H9 (cell line): ENCODE results near the gene UBE2L5. TPM values are rescaled to one million over a fixed set of nuclear protein-coding genes. Genes with fewer than 3 reads are reported as not detected.

Experiments used
- DNase-seq: peaks from one replicate; pipeline ENCODE4 v3.0.0-alpha.2; 2017
- H2AFZ ChIP-seq: one replicate; pipeline ENCODE4 v1.6.1; 2013; ENCODE audit warnings: mild to moderate bottlenecking, low read length, control low read depth, moderate library complexity
- H2AK5ac ChIP-seq: 2 replicates; pipeline ENCODE4 v1.6.1; 2013; ENCODE audit warnings: low read length, control low read depth, mixed read lengths; ENCODE audit not compliant: insufficient read length
- H2BK120ac ChIP-seq: one replicate; pipeline ENCODE4 v1.6.1; 2013; ENCODE audit warnings: low read depth, mild to moderate bottlenecking, low read length, control low read depth, inconsistent platforms; ENCODE audit not compliant: poor library complexity, severe bottlenecking
- H2BK12ac ChIP-seq: 2 replicates; pipeline ENCODE4 v1.6.1; 2013; ENCODE audit warnings: low read length, control low read depth, mixed read lengths, low read depth; ENCODE audit not compliant: insufficient read length
- H2BK15ac ChIP-seq: 2 replicates; pipeline ENCODE4 v1.6.1; 2013; ENCODE audit warnings: low read depth, low read length, control low read depth
- H2BK20ac ChIP-seq: one replicate; pipeline ENCODE4 v1.6.1; 2013; ENCODE audit warnings: low read depth, mild to moderate bottlenecking, low read length, control low read depth, inconsistent platforms; ENCODE audit not compliant: poor library complexity, severe bottlenecking
- H2BK5ac ChIP-seq: 2 replicates; pipeline ENCODE4 v1.6.1; 2013; ENCODE audit warnings: low read length, control low read depth, mixed read lengths; ENCODE audit not compliant: insufficient read length
- H3K14ac ChIP-seq: 2 replicates; pipeline ENCODE4 v1.6.1; 2013; ENCODE audit warnings: low read length, control low read depth; ENCODE audit not compliant: insufficient read depth
- H3K18ac ChIP-seq: 2 replicates; pipeline ENCODE4 v1.6.1; 2013; ENCODE audit warnings: low read depth, mild to moderate bottlenecking, mixed read lengths, low read length, control low read depth; ENCODE audit not compliant: insufficient read length
- H3K23ac ChIP-seq: 2 replicates; pipeline ENCODE4 v1.6.1; 2013; ENCODE audit warnings: low read length, control low read depth, mixed read lengths, low read depth; ENCODE audit not compliant: insufficient read length
- H3K23me2 ChIP-seq: 2 replicates; pipeline ENCODE4 v1.6.1; 2013; ENCODE audit warnings: low read depth, mild to moderate bottlenecking, mixed read lengths, low read length, control low read depth; ENCODE audit not compliant: insufficient read length, poor library complexity, severe bottlenecking
- H3K27ac ChIP-seq: 2 replicates; pipeline ENCODE4 v1.5.1; 2013; ENCODE audit warnings: low read length, control low read depth, mixed read lengths, low read depth; ENCODE audit not compliant: insufficient read length
- H3K27me3 ChIP-seq: 2 replicates; pipeline ENCODE4 v1.6.1; 2013; ENCODE audit warnings: low read length, control low read depth, inconsistent platforms; ENCODE audit not compliant: insufficient read depth
- H3K4ac ChIP-seq: 2 replicates; pipeline ENCODE4 v1.6.1; 2013; ENCODE audit warnings: low read depth, mild to moderate bottlenecking, control low read depth, inconsistent platforms, low read length, moderate library complexity
- H3K4me1 ChIP-seq: 2 replicates; pipeline ENCODE4 v1.6.1; 2013; ENCODE audit warnings: low read length, control low read depth, inconsistent platforms; ENCODE audit not compliant: insufficient read depth
- H3K4me2 ChIP-seq: 2 replicates; pipeline ENCODE4 v1.6.1; 2013; ENCODE audit warnings: low read length, control low read depth, mixed read lengths; ENCODE audit not compliant: insufficient read length, insufficient read depth
- H3K56ac ChIP-seq: 2 replicates; pipeline ENCODE4 v1.6.1; 2013; ENCODE audit warnings: low read depth, mild to moderate bottlenecking, mixed read lengths, low read length, control low read depth; ENCODE audit not compliant: insufficient read length
- H3K79me1 ChIP-seq: 2 replicates; pipeline ENCODE4 v1.6.1; 2013; ENCODE audit warnings: low read depth, mild to moderate bottlenecking, moderate library complexity, low read length, control low read depth, inconsistent platforms; ENCODE audit not compliant: insufficient read depth, poor library complexity, severe bottlenecking
- H3K79me2 ChIP-seq: 2 replicates; pipeline ENCODE4 v1.6.1; 2013; ENCODE audit warnings: low read length, control low read depth, inconsistent platforms; ENCODE audit not compliant: insufficient read depth
- H3K9ac ChIP-seq: 2 replicates; pipeline ENCODE4 v1.6.1; 2013; ENCODE audit warnings: low read length, control low read depth, mixed read lengths; ENCODE audit not compliant: insufficient read length; ENCODE audit errors: extremely low read depth
- H3K9me3 ChIP-seq: one replicate; pipeline ENCODE4 v1.6.1; 2013; ENCODE audit warnings: low read depth, low read length, inconsistent platforms; ENCODE audit not compliant: control insufficient read depth
- H3T11ph ChIP-seq: one replicate; pipeline ENCODE4 v1.6.1; 2013; ENCODE audit warnings: mild to moderate bottlenecking, low read length, control low read depth, inconsistent platforms
- H4K20me1 ChIP-seq: one replicate; pipeline ENCODE4 v1.6.1; 2013; ENCODE audit not compliant: control insufficient read depth, insufficient read length, insufficient read depth
- H4K5ac ChIP-seq: 2 replicates; pipeline ENCODE4 v1.6.1; 2013; ENCODE audit warnings: low read depth, mild to moderate bottlenecking, mixed read lengths, low read length, control low read depth; ENCODE audit not compliant: insufficient read length
- H4K8ac ChIP-seq: replicated peaks from 2 replicates; pipeline ENCODE4 v1.6.1; 2013; ENCODE audit warnings: low read length, control low read depth, mixed read lengths, low read depth; ENCODE audit not compliant: insufficient read length
- H4K91ac ChIP-seq: 2 replicates; pipeline ENCODE4 v1.6.1; 2013; ENCODE audit warnings: low read depth, mild to moderate bottlenecking, moderate library complexity, mixed read lengths, low read length, control low read depth; ENCODE audit not compliant: insufficient read length
- H3K27ac Mint-ChIP-seq, 3 experiments: 2 replicates in 2 of 3; 3 replicates in 1 of 3; pipeline ENCODE4 v1.8.0; 2020 to 2021; ENCODE audit warnings: mixed read lengths in 3 of 3, mild to moderate bottlenecking in 1 of 3, moderate library complexity in 1 of 3
- H3K27me3 Mint-ChIP-seq: 2 replicates; pipeline ENCODE4 v1.8.0; 2021; ENCODE audit warnings: low read depth, mild to moderate bottlenecking, moderate library complexity, mixed read lengths
- H3K36me3 Mint-ChIP-seq, 3 experiments: 2 replicates in 2 of 3; 3 replicates in 1 of 3; pipeline ENCODE4 v1.8.0; 2020 to 2021; ENCODE audit warnings: low read depth in 3 of 3, mixed read lengths in 3 of 3; ENCODE audit not compliant: insufficient read depth in 1 of 3
- H3K4me1 Mint-ChIP-seq, 2 experiments: 2 replicates each; pipeline ENCODE4 v1.8.0; 2020; ENCODE audit warnings: mixed read lengths in 2 of 2
- H3K4me3 Mint-ChIP-seq, 2 experiments: 2 replicates in 1 of 2; 3 replicates in 1 of 2; pipeline ENCODE4 v1.8.0; 2020 to 2021; ENCODE audit warnings: mild to moderate bottlenecking in 2 of 2, mixed read lengths in 2 of 2, moderate library complexity in 1 of 2
- H3K9me3 Mint-ChIP-seq, 2 experiments: 2 replicates in 1 of 2; 3 replicates in 1 of 2; pipeline ENCODE4 v1.8.0; 2020; ENCODE audit warnings: mild to moderate bottlenecking in 2 of 2, mixed read lengths in 2 of 2, moderate library complexity in 1 of 2
- WGBS: extraction: QIAGEN DNeasy Blood & Tissue Kit; methylation state at CpG from one replicate; pipeline ENCODE4 v1.1.7; 2013; ENCODE audit warnings: missing lambda C conversion rate, low lambda C conversion rate, mixed read lengths; ENCODE audit not compliant: insufficient read length; ENCODE audit errors: extremely low coverage; 5-methylcytosine and 5-hydroxymethylcytosine counted together
- total RNA-seq: library from RNA; stranded (reverse); gene quantifications from 2 replicates; pipeline ENCODE4 v1.2.1, GENCODE V29; 2021
- TF ChIP-seq, protein P1 (sequence below): fragments of 200-600 bp; sonication (generic); conservative IDR thresholded peaks from 3 replicates; pipeline ENCODE4 v1.8.0; 2021; ENCODE audit warnings: antibody characterized with exemption, mild to moderate bottlenecking

The UBE2L5 gene
- total RNA-seq, 1 experiment from 2014 or later: 0.20 TPM

DNA sequence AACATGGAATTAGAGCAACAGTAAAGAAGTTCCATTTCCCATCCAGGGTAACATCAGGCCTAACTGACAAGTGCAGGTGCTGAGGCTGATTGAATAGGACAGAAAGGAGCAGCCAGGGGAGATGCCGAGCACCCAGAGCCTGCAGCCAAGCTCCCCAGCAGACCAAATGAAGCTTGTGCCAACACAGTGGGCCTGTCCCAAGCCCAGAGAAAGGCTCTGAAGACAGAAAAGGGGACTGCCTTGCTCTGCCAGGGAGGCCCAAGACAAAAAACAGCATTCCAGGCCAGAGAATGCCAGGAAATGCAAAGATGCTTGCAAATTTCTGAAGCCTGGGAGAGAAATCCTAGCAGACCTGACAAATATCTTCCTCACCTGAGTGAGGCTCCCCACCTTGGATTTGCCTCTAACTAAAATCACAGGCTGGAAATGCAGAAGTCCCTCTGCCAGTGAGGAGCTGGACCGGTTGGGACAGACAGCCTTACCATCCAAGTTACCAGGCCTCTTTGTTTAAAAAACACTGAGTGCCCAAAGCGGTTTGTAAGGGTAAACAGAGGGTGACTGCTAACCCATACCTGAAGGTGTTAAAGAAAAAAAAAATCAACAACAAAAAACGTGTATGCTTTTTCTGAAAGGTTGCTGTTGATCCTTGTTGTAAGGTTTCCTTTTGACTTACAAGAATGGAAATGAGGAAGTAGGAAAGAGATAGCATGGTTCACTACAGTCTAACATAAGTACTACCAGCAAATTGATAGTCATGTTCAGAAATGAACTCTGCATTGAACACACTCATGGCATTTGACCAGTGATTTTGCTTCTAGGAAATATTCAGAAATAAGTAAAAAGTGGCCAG lies 55.3 kb downstream of the UBE2L5 start:
- no peak overlapping the region for H2AK5ac ChIP-seq
- H2AFZ ChIP-seq: no peak overlapping the region
- no peak overlapping the region for H3K4ac ChIP-seq
- no peak overlapping the region for H3T11ph ChIP-seq
- no peak overlapping the region for H4K8ac ChIP-seq
- H3K18ac ChIP-seq: no peak overlapping the region
- Mint-ChIP-seq H3K27me3 (no peaks in the 10 kb centered on the region), H3K4me1 (peaks cover 17 to 21% of the 10 kb centered on the region in 2 experiments), H3K36me3 (no peaks in the 10 kb centered on the region), H3K27ac (peak overlapping the region; percentile 72 to 94 (median 85)), H3K9me3 (no peaks in the 10 kb centered on the region), H3K4me3 (peak overlapping the region in 1 of 2 experiments; percentile 10; a peak in 2 of 5 replicates)
- no CpG with 5 or more reads among the region's 4 CpGs for WGBS
- no peaks in the 10 kb centered on the region for H3K27me3 ChIP-seq
- H3K56ac ChIP-seq: no peak overlapping the region
- no peaks in the 10 kb centered on the region for H4K20me1 ChIP-seq
- no peaks in the 10 kb centered on the region; the same call in 1 of the 2 replicates for H3K4me1 ChIP-seq
- no peak overlapping the region for H3K4me2 ChIP-seq
- TF ChIP-seq, protein P1, sequence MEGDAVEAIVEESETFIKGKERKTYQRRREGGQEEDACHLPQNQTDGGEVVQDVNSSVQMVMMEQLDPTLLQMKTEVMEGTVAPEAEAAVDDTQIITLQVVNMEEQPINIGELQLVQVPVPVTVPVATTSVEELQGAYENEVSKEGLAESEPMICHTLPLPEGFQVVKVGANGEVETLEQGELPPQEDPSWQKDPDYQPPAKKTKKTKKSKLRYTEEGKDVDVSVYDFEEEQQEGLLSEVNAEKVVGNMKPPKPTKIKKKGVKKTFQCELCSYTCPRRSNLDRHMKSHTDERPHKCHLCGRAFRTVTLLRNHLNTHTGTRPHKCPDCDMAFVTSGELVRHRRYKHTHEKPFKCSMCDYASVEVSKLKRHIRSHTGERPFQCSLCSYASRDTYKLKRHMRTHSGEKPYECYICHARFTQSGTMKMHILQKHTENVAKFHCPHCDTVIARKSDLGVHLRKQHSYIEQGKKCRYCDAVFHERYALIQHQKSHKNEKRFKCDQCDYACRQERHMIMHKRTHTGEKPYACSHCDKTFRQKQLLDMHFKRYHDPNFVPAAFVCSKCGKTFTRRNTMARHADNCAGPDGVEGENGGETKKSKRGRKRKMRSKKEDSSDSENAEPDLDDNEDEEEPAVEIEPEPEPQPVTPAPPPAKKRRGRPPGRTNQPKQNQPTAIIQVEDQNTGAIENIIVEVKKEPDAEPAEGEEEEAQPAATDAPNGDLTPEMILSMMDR: no peak
- no peaks in the 10 kb centered on the region for H3K79me1 ChIP-seq
- peak overlapping the region; percentile 29 for H3K27ac ChIP-seq
- no peak overlapping the region for H3K23ac ChIP-seq
- H2BK5ac ChIP-seq: no peak overlapping the region
- H3K14ac ChIP-seq: no peak overlapping the region
- no peak overlapping the region for H2BK20ac ChIP-seq
- H3K9ac ChIP-seq: no peak overlapping the region
- H4K5ac ChIP-seq: no peak overlapping the region
- H3K79me2 ChIP-seq: no peaks in the 10 kb centered on the region
- no peaks in the 10 kb centered on the region for H3K9me3 ChIP-seq
- no peaks in the 10 kb centered on the region for H3K23me2 ChIP-seq
- no peak overlapping the region for H2BK120ac ChIP-seq
- no peak overlapping the region for H2BK12ac ChIP-seq
- no peak overlapping the region for H4K91ac ChIP-seq
- H2BK15ac ChIP-seq: no peak overlapping the region
- peak; percentile 67 for DNase-seq

Other genes with a start within 250 kb of the UBE2L5 start
- 11.0 and 11.2 TPM in 2 replicates for gene KATNAL1, start 114.9 kb upstream of the UBE2L5 start, total RNA-seq
- gene HMGB1, start 43.4 kb downstream of the UBE2L5 start, total RNA-seq: 682 and 688 TPM in 2 replicates
- 17.6 and 17.9 TPM in 2 replicates for gene USPL1, start 195.4 kb downstream of the UBE2L5 start, total RNA-seq